Activated CD4-positive, alpha-beta T cell treated with anti-CD3 and anti-CD28 coated beads, Interleukin-2, amount 10 ng/mL, durations not matched to agents 24 days and 14 days (primary cell): ENCODE measurements around the gene CYP26C1. TPM values are rescaled to one million over a fixed set of nuclear protein-coding genes. Genes with fewer than 3 reads are reported as not detected.

Source experiments
- DNase-seq: peaks from one replicate; pipeline ENCODE4 v3.0.0; 2022
- H3K27ac Mint-ChIP-seq: one replicate; pipeline ENCODE4 v1.8.0; 2022; ENCODE audit warnings: mild to moderate bottlenecking, mixed read lengths
- H3K27me3 Mint-ChIP-seq: one replicate; pipeline ENCODE4 v1.8.0; 2022; ENCODE audit warnings: mixed read lengths
- H3K36me3 Mint-ChIP-seq: one replicate; pipeline ENCODE4 v1.8.0; 2022; ENCODE audit warnings: low read depth, mild to moderate bottlenecking, mixed read lengths
- H3K4me1 Mint-ChIP-seq: one replicate; pipeline ENCODE4 v1.8.0; 2021; ENCODE audit warnings: mixed read lengths
- H3K4me3 Mint-ChIP-seq: one replicate; pipeline ENCODE4 v1.8.0; 2022; ENCODE audit warnings: mild to moderate bottlenecking, moderate library complexity, mixed read lengths
- H3K9me3 Mint-ChIP-seq: one replicate; pipeline ENCODE4 v1.8.0; 2021; ENCODE audit warnings: mixed read lengths
- intact Hi-C: fragments of 100-400 bp; cut with micrococcal nuclease; formaldehyde crosslinking; loops from one replicate; pipeline ENCODE4 v1.15.1; 2023
- total RNA-seq: library from RNA; stranded (reverse); gene quantifications from 2 replicates; pipeline ENCODE4 v1.2.3, GENCODE V29; 2022

CYP26C1 gene
- total RNA-seq, 1 donor from 2014 or later = 0.07 TPM

- Mint-ChIP-seq H3K4me1 (peaks cover 4% of the 10 kb centered on the region), H3K4me3 (no peak overlapping the region), H3K27ac (no peak overlapping the region), H3K9me3 (no peaks in the 10 kb centered on the region), H3K27me3 (peaks cover 25% of the 10 kb centered on the region), H3K36me3 (peaks cover 2% of the 10 kb centered on the region)
- DNase-seq = no peak
- intact Hi-C loops = no loop called here
Measured at GRCh38 chr10:93058139-93058538, 2.5 kb upstream of the CYP26C1 start.

GRCh38 chr10:93060887-93061593 lies 442 bp downstream of the CYP26C1 start:
- H3K27me3 Mint-ChIP-seq = peaks cover 46% of the 10 kb centered on the region
- DNase-seq = no peak
- no peak overlapping the region for H3K4me3 Mint-ChIP-seq

GRCh38 chr10:93061594-93062513 lies 1.3 kb downstream of the CYP26C1 start:
- intact Hi-C loops = loop anchor here (2.0 to 10.0 kb wide), 2 partner anchors 15 to 97 kb away; no protein-coding TSS in a partner anchor
- H3K27me3 Mint-ChIP-seq = peaks cover 52% of the 10 kb centered on the region
- H3K27ac Mint-ChIP-seq = no peak overlapping the region
- H3K36me3 Mint-ChIP-seq = peaks cover 2% of the 10 kb centered on the region
- peaks cover 6% of the 10 kb centered on the region for H3K4me1 Mint-ChIP-seq
- peak overlapping the region; percentile 80 for H3K4me3 Mint-ChIP-seq
- H3K9me3 Mint-ChIP-seq = no peaks in the 10 kb centered on the region
- peak; percentile 66 for DNase-seq

More at GRCh38 chr10:93060887-93061593, 442 bp downstream of the CYP26C1 start:
- H3K36me3 Mint-ChIP-seq = peaks cover 2% of the 10 kb centered on the region
- H3K4me1 Mint-ChIP-seq = peaks cover 4% of the 10 kb centered on the region
- no peaks in the 10 kb centered on the region for H3K9me3 Mint-ChIP-seq
- no peak overlapping the region for H3K27ac Mint-ChIP-seq
- intact Hi-C loops = loop anchor here (10.0 kb wide), 1 partner anchor 96 kb away; no protein-coding TSS in a partner anchor

DNA sequence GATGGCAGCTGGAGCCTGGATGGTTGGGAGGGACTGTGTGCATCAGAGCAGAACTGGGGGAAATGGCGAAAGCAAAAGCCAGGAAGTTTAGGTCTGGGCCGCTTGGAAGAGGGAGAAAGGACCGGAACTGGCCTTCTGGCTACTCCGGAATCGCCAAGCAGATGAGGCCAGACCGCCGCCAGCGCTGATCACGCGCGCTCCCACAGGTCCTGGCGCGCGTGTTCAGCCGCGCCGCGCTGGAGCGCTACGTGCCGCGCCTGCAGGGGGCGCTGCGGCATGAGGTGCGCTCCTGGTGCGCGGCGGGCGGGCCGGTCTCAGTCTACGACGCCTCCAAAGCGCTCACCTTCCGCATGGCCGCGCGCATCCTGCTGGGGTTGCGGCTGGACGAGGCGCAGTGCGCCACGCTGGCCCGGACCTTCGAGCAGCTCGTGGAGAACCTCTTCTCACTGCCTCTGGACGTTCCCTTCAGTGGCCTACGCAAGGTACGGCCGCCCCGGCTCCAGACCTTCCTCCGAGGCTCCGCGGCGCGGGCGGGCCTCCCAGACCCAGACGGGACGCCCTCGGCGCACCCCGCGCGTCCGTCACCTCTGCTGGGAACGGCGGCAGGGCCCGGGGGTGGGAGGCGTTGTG lies 2.0 kb downstream of the CYP26C1 start:
- Mint-ChIP-seq H3K27ac (no peak overlapping the region), H3K4me1 (peaks cover 9% of the 10 kb centered on the region), H3K27me3 (peaks cover 58% of the 10 kb centered on the region), H3K36me3 (peaks cover 2% of the 10 kb centered on the region), H3K4me3 (peak overlapping the region; percentile 80), H3K9me3 (no peaks in the 10 kb centered on the region)
- intact Hi-C loops = loop anchor here (2.0 to 10.0 kb wide), 2 partner anchors 14 to 98 kb away; no protein-coding TSS in a partner anchor
- peak; percentile 86 for DNase-seq

GRCh38 chr10:93063144-93063976 lies 2.8 kb downstream of the CYP26C1 start:
- peaks cover 11% of the 10 kb centered on the region for H3K4me1 Mint-ChIP-seq
- H3K4me3 Mint-ChIP-seq = peak overlapping the region; percentile 11
- DNase-seq = no peak
- no peak overlapping the region for H3K27ac Mint-ChIP-seq
- H3K36me3 Mint-ChIP-seq = peaks cover 2% of the 10 kb centered on the region
- H3K9me3 Mint-ChIP-seq = no peaks in the 10 kb centered on the region
- H3K27me3 Mint-ChIP-seq = peaks cover 64% of the 10 kb centered on the region
- intact Hi-C loops = loop anchor here (2.0 to 10.0 kb wide), 2 partner anchors 13 to 99 kb away; no protein-coding TSS in a partner anchor

DNA sequence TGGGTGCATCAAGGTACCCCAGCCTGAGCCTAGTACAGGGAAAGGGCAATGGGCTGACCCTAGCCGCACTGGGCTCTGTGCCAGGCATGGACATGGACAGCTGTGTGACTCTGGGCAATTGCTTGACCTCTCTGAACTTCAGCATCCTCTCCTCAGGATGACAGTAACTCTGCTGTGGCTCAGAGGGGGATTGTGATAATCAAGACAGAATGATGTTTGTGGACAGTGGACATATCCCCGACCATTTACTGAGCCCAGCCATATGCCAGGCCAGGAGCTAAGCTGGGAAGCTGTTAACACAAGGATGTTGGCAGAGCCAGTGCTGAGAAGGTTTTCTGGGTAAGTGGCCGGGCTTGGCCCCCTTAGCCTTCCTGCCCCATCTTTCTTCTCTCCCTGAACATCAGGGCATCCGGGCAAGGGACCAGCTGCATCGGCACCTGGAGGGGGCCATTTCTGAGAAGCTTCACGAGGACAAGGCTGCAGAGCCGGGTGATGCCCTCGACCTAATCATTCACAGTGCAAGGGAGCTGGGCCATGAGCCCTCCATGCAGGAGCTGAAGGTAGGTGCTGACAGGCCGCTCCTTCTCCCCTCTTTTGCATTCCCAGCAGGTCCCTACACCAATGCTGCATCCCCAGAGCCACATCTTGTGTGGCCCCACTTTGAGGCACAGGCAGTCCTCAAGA lies 3.5 kb downstream of the CYP26C1 start:
- Mint-ChIP-seq H3K36me3 (peaks cover 2% of the 10 kb centered on the region), H3K27me3 (peaks cover 70% of the 10 kb centered on the region), H3K4me3 (peak overlapping the region; percentile 11), H3K4me1 (peaks cover 15% of the 10 kb centered on the region), H3K9me3 (no peaks in the 10 kb centered on the region), H3K27ac (no peak overlapping the region)
- intact Hi-C loops = loop anchor here (2.0 to 10.0 kb wide), 2 partner anchors 13 to 99 kb away; no protein-coding TSS in a partner anchor
- DNase-seq = no peak

- Mint-ChIP-seq H3K9me3 (no peaks in the 10 kb centered on the region), H3K4me1 (peaks cover 15% of the 10 kb centered on the region), H3K27ac (no peak overlapping the region), H3K27me3 (peaks cover 73% of the 10 kb centered on the region), H3K36me3 (peaks cover 2% of the 10 kb centered on the region), H3K4me3 (no peak overlapping the region)
- no peak for DNase-seq
- intact Hi-C loops = loop anchor here (10.0 kb wide), 1 partner anchor 100 kb away; no protein-coding TSS in a partner anchor
Measured at GRCh38 chr10:93064874-93065660, 4.5 kb downstream of the CYP26C1 start.

DNA sequence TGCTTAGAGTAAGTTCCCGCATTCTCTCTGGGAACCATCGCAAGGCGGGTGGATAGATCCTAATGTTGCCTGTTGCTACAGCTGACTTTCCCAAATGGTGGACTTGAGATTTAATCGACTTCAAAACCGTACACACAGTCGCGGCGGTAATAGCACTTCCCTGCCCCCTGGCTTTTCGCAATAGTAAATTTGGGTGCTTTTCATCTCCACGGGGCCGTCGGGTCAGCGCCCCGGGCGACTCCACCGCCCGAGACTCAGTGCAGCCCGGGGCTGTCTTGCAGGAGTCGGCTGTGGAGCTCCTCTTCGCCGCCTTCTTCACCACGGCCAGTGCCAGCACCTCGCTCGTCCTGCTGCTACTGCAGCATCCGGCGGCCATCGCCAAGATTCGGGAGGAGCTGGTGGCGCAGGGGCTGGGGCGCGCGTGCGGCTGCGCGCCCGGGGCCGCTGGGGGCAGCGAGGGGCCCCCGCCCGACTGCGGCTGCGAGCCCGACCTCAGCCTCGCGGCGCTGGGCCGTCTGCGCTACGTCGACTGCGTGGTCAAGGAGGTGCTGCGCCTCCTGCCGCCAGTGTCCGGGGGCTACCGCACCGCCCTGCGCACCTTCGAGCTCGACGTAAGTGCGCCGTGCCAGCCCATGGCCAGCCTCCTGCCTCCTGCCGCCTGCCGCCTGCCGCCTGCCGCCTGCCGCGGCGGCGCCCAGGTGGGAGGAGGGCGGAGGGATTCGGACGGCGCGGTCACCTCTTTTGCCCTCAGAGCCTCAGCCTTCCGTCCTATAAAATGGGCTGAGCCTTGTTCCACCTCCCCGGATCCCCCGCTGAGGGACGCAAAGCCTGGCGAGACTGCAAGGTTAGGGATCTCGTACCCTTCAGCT lies 5.3 kb downstream of the CYP26C1 start:
- H3K36me3 Mint-ChIP-seq = peaks cover 2% of the 10 kb centered on the region
- peaks cover 15% of the 10 kb centered on the region for H3K4me1 Mint-ChIP-seq
- H3K9me3 Mint-ChIP-seq = no peaks in the 10 kb centered on the region
- H3K27ac Mint-ChIP-seq = no peak overlapping the region
- DNase-seq = no peak
- H3K27me3 Mint-ChIP-seq = peaks cover 79% of the 10 kb centered on the region
- no peak overlapping the region for H3K4me3 Mint-ChIP-seq
- intact Hi-C loops = loop anchor here (10.0 kb wide), 1 partner anchor 101 kb away; no protein-coding TSS in a partner anchor

DNA sequence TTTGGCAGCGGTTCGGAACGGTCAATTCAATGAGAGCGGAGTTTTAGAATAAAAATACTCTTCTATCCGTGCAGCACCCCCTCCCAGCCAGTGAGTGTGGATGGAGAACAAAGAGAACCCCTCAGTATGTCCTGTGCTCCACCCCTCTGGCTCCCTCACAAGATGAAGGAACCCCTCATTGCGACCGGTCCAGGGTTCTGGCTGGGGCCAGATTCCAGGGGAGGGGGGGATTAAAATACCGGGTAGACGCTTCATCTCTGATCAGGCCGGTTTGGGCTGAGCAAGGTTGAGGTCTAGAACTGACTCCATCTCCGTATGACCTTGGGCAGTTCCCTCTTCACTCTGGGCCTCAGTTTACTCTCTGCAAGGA lies 5.9 kb downstream of the CYP26C1 start:
- Mint-ChIP-seq H3K9me3 (no peaks in the 10 kb centered on the region), H3K36me3 (no peaks in the 10 kb centered on the region), H3K27ac (no peak overlapping the region), H3K4me1 (peaks cover 18% of the 10 kb centered on the region), H3K27me3 (peaks cover 81% of the 10 kb centered on the region), H3K4me3 (no peak overlapping the region)
- intact Hi-C loops = loop anchor here (10.0 kb wide), 1 partner anchor 102 kb away; no protein-coding TSS in a partner anchor
- DNase-seq = no peak

GRCh38 chr10:93067443-93068365 lies 7.1 kb downstream of the CYP26C1 start:
- Mint-ChIP-seq H3K36me3 (no peaks in the 10 kb centered on the region), H3K27ac (no peak overlapping the region), H3K9me3 (no peaks in the 10 kb centered on the region), H3K27me3 (peaks cover 82% of the 10 kb centered on the region), H3K4me1 (peaks cover 19% of the 10 kb centered on the region), H3K4me3 (no peak overlapping the region)
- intact Hi-C loops = loop anchor here (10.0 kb wide), 1 partner anchor 103 kb away; no protein-coding TSS in a partner anchor
- no peak for DNase-seq
